ENCODE data around the gene TSC22D1.

The TSC22D1 gene

GRCh38 chr13:44400736-44401135, 175.4 kb downstream of the TSC22D1 start:
- DNase-seq, result no peak

- DNase-seq, result no peak
Observed at GRCh38 chr13:44399074-44399473, 177.1 kb downstream of the TSC22D1 start.

DNA sequence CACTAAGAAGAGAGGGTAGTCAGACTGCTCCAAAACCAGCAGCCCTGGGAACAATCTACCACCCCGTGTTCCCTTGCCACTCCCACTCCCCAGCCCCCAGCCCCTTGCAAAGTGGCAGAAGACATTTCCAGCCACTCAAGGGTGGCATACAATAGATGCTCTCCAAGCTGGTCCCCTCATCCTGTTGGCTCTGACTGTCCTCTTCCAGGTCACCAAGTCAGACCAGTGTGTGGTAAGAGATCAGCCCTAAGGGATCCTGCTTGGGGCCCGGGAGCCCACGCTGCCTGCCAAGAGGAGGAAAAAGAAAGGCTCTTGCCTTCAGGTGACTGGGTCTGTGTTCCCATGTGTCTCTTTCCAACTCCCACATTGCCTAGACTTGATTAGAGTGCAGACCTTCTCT, 177.5 kb downstream of the TSC22D1 start:
- no peak for DNase-seq

GRCh38 chr13:44397766-44398223, 178.3 kb downstream of the TSC22D1 start:
- DNase-seq, result no peak

DNA sequence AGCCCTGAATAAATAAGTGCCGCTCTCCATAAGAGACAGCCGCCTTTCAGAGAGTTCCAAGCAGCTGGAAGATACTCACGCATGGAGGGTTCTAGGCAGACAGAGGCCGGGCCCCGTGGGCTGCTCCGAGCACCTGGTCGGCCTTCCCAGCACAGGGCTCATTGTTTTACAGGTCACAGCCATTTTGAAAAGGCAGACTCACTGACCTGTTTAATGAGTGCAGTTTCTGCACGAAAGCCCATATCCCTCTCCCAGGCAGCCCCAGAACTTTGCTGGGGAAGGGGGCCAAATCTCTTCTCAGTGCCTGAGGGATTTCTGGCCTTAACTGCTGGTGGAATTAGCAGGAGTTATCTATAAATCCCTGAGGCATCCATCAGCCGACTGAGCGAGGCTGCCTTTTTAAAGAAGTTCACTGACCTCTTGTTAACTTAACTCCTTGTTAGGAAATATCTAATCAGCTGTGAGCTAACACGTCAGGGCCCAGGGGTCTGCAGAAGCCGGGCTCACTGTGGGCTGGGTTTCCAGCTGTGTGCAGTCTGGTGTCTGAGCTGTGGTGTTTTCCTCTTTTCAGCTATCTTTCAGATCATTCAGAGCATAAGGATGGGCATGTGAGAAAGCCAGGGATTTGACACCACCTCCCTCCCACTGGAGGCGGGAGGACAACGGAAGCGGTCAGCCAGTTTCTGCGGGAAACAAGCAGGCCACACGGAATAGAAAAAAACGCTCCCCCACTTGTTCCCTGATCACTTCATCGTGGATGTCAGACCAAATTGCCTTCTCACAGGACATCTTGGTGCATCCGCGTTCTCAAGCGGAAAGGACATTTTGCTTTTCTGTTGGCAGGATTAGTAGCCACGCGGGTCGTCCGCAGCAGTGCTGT, 179.2 kb downstream of the TSC22D1 start:
- no peak for DNase-seq

DNA sequence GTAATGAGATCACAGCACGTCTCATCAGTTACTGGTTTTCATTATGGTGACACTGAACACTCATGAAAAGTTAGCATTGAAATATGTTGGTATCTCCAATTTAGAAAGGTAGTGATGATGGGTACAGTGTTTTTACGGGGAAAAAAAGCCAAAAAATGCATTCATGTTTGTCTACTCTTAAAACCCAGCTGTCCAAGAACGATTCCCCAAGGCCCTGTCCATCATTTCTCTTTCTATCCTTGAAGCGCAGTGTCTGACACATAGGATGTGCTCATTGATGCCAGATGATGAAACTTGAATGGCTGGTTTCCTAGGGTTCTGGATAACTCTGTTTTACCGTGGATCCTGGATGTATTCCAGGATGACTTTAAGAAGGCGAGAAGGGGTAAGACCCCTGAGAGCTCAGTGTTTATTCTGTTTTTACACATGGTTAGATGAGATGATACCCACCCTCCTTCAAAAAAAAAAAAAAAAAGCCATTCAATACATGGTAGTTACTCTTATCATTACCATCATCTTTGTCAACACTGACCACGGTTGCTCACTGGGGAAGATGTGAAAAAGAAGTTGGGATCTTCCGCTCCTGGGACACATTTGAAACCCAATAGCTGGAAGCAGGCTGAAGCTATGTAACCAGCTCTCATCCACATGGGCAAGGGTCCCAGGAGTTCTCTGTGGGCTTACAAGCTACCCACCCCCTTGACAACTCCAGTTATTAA, 180.0 kb downstream of the TSC22D1 start:
- no peak for DNase-seq

DNA sequence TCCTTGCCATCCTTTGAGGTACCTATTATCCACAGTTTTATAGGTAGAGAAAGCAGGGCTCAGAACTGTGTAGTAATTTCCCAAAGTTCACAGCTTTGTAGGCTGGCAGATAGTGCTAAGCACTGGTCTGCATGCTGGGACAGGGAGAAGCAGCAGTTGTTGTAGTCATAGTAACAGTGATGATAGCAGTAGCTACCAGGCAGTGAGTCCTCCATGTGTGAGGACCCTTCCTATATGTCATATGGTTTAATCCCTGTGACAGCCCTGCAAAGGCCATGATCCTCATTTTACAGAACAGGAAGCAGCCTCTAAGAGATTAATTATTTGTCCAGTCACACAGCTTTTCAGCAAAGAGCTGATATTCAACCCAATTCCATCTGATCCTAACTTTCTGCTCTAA, 181.5 kb downstream of the TSC22D1 start:
- DNase-seq, result no peak

DNA sequence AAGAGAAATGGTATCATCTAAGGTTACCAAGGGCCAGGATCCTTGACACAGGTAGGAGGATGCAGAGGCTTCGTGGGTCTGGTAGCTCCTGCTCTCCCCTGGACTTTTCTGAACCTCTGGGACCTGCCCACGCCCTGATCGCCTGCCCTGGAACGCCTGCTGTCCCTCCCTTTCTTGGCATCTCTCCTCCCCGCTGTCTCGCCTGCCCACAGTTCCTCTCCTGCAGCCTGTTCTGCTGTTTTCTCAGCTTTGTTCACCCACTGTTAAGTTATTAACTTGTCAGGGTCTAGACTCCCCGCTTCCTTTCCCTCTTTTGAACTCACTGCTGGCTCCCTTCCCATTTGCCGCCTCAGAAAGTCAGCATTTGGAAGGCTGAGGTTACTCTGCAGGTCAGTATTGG, 182.7 kb downstream of the TSC22D1 start:
- no peak for DNase-seq

DNA sequence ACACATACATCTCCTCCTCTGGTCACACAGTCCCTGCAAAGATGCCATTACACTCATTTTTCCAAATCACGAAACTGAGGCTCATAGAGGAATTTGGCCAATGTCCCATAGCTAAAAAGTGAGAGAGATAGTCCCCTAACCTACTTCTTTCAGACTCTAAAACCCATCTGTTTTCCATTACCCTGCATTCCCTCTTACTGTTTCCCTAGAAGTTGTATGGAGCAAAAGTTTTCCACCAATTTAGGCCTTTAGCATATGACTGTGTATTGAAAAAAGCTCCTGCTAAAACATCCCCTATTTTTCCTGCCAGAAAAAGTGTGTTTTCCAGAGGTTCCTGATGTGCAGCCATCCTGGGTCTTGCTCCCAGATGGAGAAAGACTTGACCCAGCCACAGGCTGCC, 186.3 kb downstream of the TSC22D1 start:
- no peak for DNase-seq

- no peak for DNase-seq
Observed at GRCh38 chr13:44389060-44389666, 187.0 kb downstream of the TSC22D1 start.

DNA sequence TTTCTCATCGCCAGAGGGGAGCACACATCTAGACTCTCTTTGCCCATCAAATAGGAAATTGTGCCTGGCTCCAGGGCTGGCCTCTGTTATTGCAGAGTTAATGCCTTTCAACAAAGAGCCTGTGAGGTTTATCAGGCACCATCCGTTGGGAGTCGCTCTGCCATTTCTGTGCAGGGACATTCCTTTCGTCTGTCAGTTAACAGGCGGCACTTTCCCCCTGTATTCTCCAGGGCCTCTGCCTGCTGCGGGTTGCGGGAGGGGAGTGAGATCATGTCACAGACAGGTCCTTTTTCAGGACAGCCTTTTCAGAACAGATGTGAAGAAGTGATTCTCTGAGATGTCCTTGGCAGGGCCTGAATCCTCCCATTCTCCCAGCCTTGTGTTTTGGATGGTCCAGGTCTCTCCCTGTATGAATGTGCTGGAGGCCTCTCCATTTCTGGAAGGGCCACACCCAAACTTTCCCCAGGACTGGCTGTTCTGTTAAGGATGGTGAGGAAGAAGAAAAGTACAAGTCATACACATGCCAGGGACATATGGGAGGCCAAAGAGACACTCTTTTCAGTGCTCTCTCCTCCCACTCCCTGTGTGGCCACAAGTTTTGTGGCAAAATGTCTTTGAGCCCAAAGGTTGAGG, 187.6 kb downstream of the TSC22D1 start:
- DNase-seq, result no peak

DNA sequence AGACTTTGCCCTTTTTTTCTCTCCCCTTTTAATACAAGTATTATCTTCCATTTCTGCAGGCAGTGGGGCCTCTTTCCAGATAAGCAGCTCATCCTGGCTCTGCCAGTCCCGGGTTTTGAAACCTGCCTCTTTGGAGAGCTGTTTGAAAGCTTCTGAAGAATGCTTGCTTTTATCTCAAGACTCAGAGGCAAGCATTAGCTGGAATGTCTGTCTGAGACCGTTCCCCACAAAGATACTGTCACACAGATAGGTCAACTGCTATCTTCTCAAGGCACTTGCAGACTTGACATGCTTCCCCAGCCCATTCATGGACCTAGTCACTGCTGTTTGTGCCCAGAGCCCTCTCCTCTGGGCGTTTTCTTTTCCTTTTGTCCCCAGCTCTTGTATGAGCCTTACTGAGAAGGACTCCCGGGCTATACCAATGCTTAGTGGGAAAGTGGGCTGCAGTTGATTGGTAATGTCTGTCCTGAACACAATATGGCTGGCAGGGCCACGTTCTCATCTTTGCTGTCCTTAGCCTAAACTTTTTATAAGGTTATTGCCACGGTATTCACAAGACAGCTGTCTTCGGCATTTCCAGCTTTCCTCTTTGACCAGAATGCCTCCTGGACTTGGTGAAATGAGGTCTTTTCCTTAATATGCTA, 189.1 kb downstream of the TSC22D1 start:
- DNase-seq, result no peak

GRCh38 chr13:44385847-44386246, 190.3 kb downstream of the TSC22D1 start:
- DNase-seq, result no peak

- DNase-seq, result no peak
Observed at GRCh38 chr13:44385401-44385800, 190.7 kb downstream of the TSC22D1 start.

GRCh38 chr13:44384778-44385177, 191.4 kb downstream of the TSC22D1 start:
- no peak for DNase-seq

DNA sequence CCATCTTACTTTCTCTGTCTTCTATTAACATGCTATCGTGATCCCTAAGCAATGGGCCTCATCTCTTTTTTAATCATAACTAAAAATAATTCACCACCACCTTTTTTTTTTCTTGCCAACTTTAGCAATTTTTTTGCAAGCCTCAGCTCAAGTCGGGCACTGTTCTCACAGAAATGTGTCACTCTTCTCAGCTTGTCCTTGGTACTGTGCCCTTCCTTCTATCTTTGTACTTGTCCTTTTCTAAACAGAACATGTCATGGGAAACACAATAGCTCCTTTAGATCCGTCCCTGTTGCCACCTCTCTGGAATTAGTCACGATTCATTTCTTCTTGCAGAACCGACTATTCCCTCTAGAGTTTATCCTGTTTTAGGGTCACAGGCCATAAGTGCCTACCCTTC, 192.2 kb downstream of the TSC22D1 start:
- DNase-seq, result no peak

GRCh38 chr13:44382635-44383145, 193.4 kb downstream of the TSC22D1 start:
- DNase-seq, result no peak
